ENCODE results near the gene CDKAL1.
"Not testable (repeated sequence)": the region's sequence is repeated elsewhere in the genome, so short reads cannot be mapped to it uniquely, and the experiment has no call there.

CDKAL1 gene

GRCh38 chr6:20827798-20828197, 293.5 kb downstream of the CDKAL1 start:
- Histone ChIP-seq H2AFZ (ENCODE audit: low read depth, low read length) (no peak overlapping the region), H3K27me3 (ENCODE audit: low read depth, low read length) (no peaks in the 10 kb centered on the region), H3K27ac (ENCODE audit: low read length) (no peak overlapping the region), H3K9ac (ENCODE audit: low read length) (no peak overlapping the region), H3K4me3 (ENCODE audit: low read length) (no peak overlapping the region), H4K20me1 (ENCODE audit: insufficient read depth, low read length) (no peaks in the 10 kb centered on the region), H3K36me3 (replicated peaks; ENCODE audit: low read depth, low read length) (peaks cover 6% of the 10 kb centered on the region), H3K9me3 (ENCODE audit: insufficient read depth, low read length) (no peaks in the 10 kb centered on the region), H3K79me2 (ENCODE audit: low read length) (no peaks in the 10 kb centered on the region), H3K4me1 (ENCODE audit: low read length) (no peaks in the 10 kb centered on the region), H3K4me2 (ENCODE audit: low read length) (no peak overlapping the region)
- no peak for TF ChIP-seq EZH2phosphoT487 (IDR thresholded peaks at IDR 0.05; ENCODE audit: low read depth)
- TF ChIP-seq CTCF (IDR thresholded peaks at IDR 0.05; ENCODE audit: low read depth, low read length) = no peak

- no peaks in the 10 kb centered on the region for H3K4me1 ChIP-seq (ENCODE audit: low read length)
- H3K36me3 ChIP-seq (replicated peaks; ENCODE audit: low read depth, low read length) = no peaks in the 10 kb centered on the region
- H3K9me3 ChIP-seq (ENCODE audit: insufficient read depth, low read length) = no peaks in the 10 kb centered on the region
- H3K9ac ChIP-seq (ENCODE audit: low read length) = no peak overlapping the region
- H3K27ac ChIP-seq (ENCODE audit: low read length) = no peak overlapping the region
- no peak for TF ChIP-seq CTCF (IDR thresholded peaks at IDR 0.05; ENCODE audit: low read depth, low read length)
- TF ChIP-seq EZH2phosphoT487 (IDR thresholded peaks at IDR 0.05; ENCODE audit: low read depth) = no peak
- H3K4me2 ChIP-seq (ENCODE audit: low read length) = no peak overlapping the region
- H3K79me2 ChIP-seq (ENCODE audit: low read length) = no peaks in the 10 kb centered on the region
- H3K27me3 ChIP-seq (ENCODE audit: low read depth, low read length) = no peaks in the 10 kb centered on the region
- H4K20me1 ChIP-seq (ENCODE audit: insufficient read depth, low read length) = no peaks in the 10 kb centered on the region
- no peak overlapping the region for H2AFZ ChIP-seq (ENCODE audit: low read depth, low read length)
- H3K4me3 ChIP-seq (ENCODE audit: low read length) = no peak overlapping the region
Observed at GRCh38 chr6:20830576-20830975, 296.3 kb downstream of the CDKAL1 start.

- H3K4me3 ChIP-seq (ENCODE audit: low read length); H3K27ac ChIP-seq (ENCODE audit: low read length); H3K9ac ChIP-seq (ENCODE audit: low read length); H3K4me2 ChIP-seq (ENCODE audit: low read length); H3K36me3 ChIP-seq (replicated peaks; ENCODE audit: low read depth, low read length); H4K20me1 ChIP-seq (ENCODE audit: insufficient read depth, low read length); H3K79me2 ChIP-seq (ENCODE audit: low read length); H2AFZ ChIP-seq (ENCODE audit: low read depth, low read length); H3K4me1 ChIP-seq (ENCODE audit: low read length); H3K9me3 ChIP-seq (ENCODE audit: insufficient read depth, low read length); H3K27me3 ChIP-seq (ENCODE audit: low read depth, low read length): not testable (repeated sequence)
Observed at GRCh38 chr6:20831251-20831650, 297.0 kb downstream of the CDKAL1 start.

- Histone ChIP-seq H3K4me3 (ENCODE audit: low read length) (no peak overlapping the region), H3K9me3 (ENCODE audit: insufficient read depth, low read length) (no peaks in the 10 kb centered on the region), H3K4me2 (ENCODE audit: low read length) (no peak overlapping the region), H4K20me1 (ENCODE audit: insufficient read depth, low read length) (no peaks in the 10 kb centered on the region), H3K79me2 (ENCODE audit: low read length) (no peaks in the 10 kb centered on the region), H2AFZ (ENCODE audit: low read depth, low read length) (no peak overlapping the region), H3K9ac (ENCODE audit: low read length) (no peak overlapping the region), H3K27ac (ENCODE audit: low read length) (no peak overlapping the region), H3K4me1 (ENCODE audit: low read length) (peaks cover 4% of the 10 kb centered on the region; the same call in 1 of the 2 replicates), H3K36me3 (replicated peaks; ENCODE audit: low read depth, low read length) (no peaks in the 10 kb centered on the region), H3K27me3 (ENCODE audit: low read depth, low read length) (no peaks in the 10 kb centered on the region)
- TF ChIP-seq EZH2phosphoT487 (IDR thresholded peaks at IDR 0.05; ENCODE audit: low read depth) (no peak), CTCF (IDR thresholded peaks at IDR 0.05; ENCODE audit: low read depth, low read length) (no peak)
Observed at GRCh38 chr6:20833881-20834515, 299.7 kb downstream of the CDKAL1 start.
